ENCODE data around the gene PLXNB2.

The PLXNB2 gene

DNA sequence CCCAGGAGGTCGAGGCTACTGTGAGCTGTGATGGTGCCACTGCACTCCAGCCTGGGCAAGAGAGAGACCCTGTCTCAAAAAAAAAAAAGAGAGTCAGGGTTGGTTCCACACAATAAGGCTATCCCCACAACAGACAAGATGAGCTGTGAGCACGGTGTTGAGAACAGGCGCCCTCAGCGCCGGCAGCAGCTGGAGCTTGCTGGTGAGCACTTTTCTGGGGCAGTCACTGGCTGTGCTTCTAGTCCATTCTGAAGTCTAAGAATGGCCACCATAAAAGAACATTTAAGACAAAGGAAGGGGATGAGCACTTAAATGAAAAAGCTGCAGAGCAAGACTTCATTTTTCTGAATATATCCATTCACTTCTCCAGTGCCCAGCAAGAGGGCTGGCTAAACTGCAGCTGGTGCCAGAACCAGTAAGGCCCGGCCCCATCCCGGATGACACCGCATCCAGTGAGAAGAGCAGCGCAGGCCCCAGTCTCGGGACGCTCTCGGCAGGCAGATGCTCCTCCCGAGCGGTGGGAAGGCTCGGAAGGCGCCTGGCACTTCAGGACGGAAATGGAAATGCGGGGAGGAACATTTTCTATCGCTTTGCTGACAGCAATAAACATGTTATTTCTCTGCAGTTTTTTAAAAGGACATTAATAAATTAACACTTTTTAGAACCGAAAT is 74.8 kb downstream of the PLXNB2 start:
- in situ Hi-C loops (cut with MboI; ENCODE audit: low sequenced_read_pairs, unreplicated experiment): no loop called here

DNA sequence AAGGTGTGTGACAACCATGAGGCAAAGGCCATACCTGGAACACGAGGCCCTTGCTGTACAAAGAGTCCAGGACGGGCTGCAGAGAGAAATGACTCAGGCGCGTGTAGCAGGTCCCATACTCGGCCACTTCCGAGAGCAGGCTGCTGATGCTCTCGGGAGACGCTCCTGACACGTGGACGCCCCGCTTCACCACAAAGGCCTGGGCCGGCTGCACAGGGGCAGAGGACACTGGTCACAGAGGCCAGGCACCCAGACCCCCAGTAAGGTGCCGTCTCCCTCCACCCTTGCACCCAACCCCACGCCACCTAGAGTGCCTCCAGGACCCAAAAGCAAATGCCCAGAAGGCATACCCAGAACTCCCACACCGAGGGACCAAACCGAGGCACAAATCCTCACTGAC is 78.1 kb downstream of the PLXNB2 start:
- no peak for DNase-seq (ENCODE audit: low spot score)
- TF ChIP-seq, protein P1, sequence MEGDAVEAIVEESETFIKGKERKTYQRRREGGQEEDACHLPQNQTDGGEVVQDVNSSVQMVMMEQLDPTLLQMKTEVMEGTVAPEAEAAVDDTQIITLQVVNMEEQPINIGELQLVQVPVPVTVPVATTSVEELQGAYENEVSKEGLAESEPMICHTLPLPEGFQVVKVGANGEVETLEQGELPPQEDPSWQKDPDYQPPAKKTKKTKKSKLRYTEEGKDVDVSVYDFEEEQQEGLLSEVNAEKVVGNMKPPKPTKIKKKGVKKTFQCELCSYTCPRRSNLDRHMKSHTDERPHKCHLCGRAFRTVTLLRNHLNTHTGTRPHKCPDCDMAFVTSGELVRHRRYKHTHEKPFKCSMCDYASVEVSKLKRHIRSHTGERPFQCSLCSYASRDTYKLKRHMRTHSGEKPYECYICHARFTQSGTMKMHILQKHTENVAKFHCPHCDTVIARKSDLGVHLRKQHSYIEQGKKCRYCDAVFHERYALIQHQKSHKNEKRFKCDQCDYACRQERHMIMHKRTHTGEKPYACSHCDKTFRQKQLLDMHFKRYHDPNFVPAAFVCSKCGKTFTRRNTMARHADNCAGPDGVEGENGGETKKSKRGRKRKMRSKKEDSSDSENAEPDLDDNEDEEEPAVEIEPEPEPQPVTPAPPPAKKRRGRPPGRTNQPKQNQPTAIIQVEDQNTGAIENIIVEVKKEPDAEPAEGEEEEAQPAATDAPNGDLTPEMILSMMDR (IDR thresholded peaks at IDR 0.05; ENCODE audit: borderline replicate concordance, control extremely low read depth, extremely low read depth, insufficient read depth, missing control alignments): no peak
- in situ Hi-C loops (cut with MboI; ENCODE audit: low sequenced_read_pairs, unreplicated experiment): no loop called here

More for the DNA sequence above, 74.8 kb downstream of the PLXNB2 start:
- DNase-seq (ENCODE audit: low spot score): no peak
- TF ChIP-seq, protein P1 (IDR thresholded peaks at IDR 0.05; ENCODE audit: borderline replicate concordance, control extremely low read depth, extremely low read depth, insufficient read depth, missing control alignments): no peak

DNA sequence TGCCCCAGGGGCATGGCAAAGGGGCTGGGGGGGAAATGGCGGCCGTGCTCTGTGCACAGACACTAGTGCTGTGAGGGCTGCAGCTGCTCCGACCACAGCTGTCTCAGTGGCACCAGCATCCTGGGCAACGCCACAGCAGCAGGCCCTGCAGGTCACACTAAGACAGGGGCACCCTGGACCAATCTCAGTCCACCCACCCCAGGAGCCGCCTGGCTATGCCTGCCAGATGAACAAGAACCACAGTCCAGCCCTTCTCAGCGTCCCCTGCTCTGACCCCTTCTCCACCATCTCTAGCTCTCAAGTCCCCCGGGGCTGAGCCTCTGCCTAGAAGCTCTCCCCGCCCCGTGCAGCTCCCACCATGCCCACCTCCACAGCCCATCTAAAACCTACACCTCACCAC is 79.1 kb downstream of the PLXNB2 start:
- DNase-seq (ENCODE audit: low spot score): no peak
- TF ChIP-seq, protein P1 (IDR thresholded peaks at IDR 0.05; ENCODE audit: borderline replicate concordance, control extremely low read depth, extremely low read depth, insufficient read depth, missing control alignments): no peak
- in situ Hi-C loops (cut with MboI; ENCODE audit: low sequenced_read_pairs, unreplicated experiment): no loop called here

DNA sequence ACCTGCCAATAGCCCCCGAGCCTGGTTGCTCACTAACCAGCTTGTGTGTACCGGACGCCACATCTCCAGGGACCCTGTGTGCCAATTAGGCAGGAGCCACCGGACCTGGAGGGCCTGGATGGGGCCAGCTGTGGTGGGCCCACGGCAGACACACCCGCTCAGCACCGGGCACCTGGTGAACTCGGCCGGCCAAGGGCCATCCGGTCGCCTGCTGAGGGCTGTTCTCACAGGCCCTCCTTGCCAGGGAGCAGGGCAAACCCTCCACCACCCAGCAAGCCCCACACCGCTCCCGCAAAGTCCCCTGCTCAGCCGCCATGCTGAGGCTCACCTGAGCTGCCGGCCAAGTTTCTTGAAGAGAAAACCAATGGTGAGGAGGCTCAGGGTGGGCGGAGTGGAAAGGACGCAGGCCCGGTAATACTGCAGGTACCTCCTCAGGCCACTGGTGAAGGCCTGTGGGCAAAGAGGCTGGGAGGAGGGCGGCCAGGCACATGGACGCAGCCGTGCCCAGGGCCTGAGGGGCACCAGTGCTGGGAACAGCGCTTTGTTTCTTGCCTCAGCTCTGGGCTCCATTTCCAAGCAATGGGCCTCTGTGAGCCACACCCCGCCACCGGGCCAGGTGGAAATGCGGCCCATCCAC is 79.7 kb downstream of the PLXNB2 start:
- DNase-seq (ENCODE audit: low spot score): no peak
- in situ Hi-C loops (cut with MboI; ENCODE audit: low sequenced_read_pairs, unreplicated experiment): no loop called here
- TF ChIP-seq, protein P1 (IDR thresholded peaks at IDR 0.05; ENCODE audit: borderline replicate concordance, control extremely low read depth, extremely low read depth, insufficient read depth, missing control alignments): no peak

DNA sequence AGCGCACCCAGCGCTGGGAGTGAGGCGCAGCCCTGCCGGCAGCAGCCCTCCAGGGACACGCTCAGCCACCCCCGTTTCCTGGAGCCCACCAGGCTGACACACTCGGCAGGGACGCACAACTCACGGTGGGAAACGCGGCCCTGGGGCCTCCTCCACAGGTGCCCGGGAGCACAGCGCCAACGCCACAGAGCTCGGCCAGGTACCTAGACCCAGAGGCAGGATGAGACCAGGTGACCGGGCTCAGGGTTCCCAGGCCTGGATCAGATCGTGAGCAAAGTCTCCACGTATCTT is 80.6 kb downstream of the PLXNB2 start:
- DNase-seq (ENCODE audit: low spot score): no peak
- in situ Hi-C loops (cut with MboI; ENCODE audit: low sequenced_read_pairs, unreplicated experiment): no loop called here
- TF ChIP-seq, protein P1 (IDR thresholded peaks at IDR 0.05; ENCODE audit: borderline replicate concordance, control extremely low read depth, extremely low read depth, insufficient read depth, missing control alignments): no peak

DNA sequence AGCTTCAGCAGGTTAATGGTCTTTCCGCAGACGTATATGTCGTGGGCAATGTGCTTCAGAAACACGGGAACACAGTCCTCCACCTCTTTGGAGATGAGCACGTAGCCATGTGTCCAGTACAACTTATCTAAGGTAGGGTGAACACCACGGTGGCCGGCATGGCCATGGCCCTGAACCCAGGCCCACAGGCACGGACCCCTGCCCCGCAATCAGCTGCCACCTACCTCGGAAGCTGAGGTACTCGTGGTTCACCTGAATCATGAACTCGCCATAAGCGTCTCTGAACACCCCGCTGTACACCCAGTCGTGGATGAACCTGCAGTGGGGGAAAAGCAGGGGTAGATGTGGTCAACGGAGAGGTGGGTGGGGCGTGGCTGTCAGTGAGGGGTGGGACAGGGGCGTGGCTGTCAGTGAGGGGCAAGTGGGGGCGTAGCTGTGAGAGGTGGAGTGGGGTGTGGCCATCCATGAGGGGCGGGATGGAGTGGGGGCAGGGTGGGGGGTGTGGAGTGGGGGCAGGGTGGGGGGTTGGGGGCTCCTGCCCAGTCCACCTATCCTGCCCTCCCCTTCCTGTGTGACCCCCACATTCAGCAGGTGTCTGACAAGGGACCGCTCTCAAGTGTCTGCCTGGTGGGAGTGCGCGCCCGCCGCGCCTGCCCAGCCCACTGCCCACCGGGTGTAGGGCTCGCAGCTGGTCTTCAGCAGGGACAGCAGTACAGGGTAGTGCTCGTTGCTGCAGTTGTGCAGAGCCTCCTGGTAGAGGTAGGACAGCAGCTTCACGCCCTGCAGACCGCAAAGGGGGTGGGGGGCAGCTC is 81.2 kb downstream of the PLXNB2 start:
- no peak for DNase-seq (ENCODE audit: low spot score)
- TF ChIP-seq, protein P1 (IDR thresholded peaks at IDR 0.05; ENCODE audit: borderline replicate concordance, control extremely low read depth, extremely low read depth, insufficient read depth, missing control alignments): no peak
- in situ Hi-C loops (cut with MboI; ENCODE audit: low sequenced_read_pairs, unreplicated experiment): no loop called here
